Measurements from ENCODE around the gene KIF26B.

KIF26B gene

GRCh38 chr1:245294020-245294419, 139.2 kb downstream of the KIF26B start:
- in situ Hi-C loops (cut with MboI; ENCODE audit: low sequenced_read_pairs, unreplicated experiment) = no loop called here
- TF ChIP-seq CTCF (IDR thresholded peaks at IDR 0.05; ENCODE audit: borderline replicate concordance, control extremely low read depth, extremely low read depth, insufficient read depth, missing control alignments) = no peak

GRCh38 chr1:245298781-245299180, 144.0 kb downstream of the KIF26B start:
- DNase-seq (ENCODE audit: low spot score) = no peak
- no peak for TF ChIP-seq CTCF (IDR thresholded peaks at IDR 0.05; ENCODE audit: borderline replicate concordance, control extremely low read depth, extremely low read depth, insufficient read depth, missing control alignments)

More at GRCh38 chr1:245294020-245294419, 139.2 kb downstream of the KIF26B start:
- no peak for DNase-seq (ENCODE audit: low spot score)

GRCh38 chr1:245301162-245301580, 146.4 kb downstream of the KIF26B start:
- in situ Hi-C loops (cut with MboI; ENCODE audit: low sequenced_read_pairs, unreplicated experiment) = no loop called here
- no peak for TF ChIP-seq CTCF (IDR thresholded peaks at IDR 0.05; ENCODE audit: borderline replicate concordance, control extremely low read depth, extremely low read depth, insufficient read depth, missing control alignments)
- DNase-seq (ENCODE audit: low spot score) = no peak

More at GRCh38 chr1:245298781-245299180, 144.0 kb downstream of the KIF26B start:
- in situ Hi-C loops (cut with MboI; ENCODE audit: low sequenced_read_pairs, unreplicated experiment) = no loop called here

- no peak for TF ChIP-seq CTCF (IDR thresholded peaks at IDR 0.05; ENCODE audit: borderline replicate concordance, control extremely low read depth, extremely low read depth, insufficient read depth, missing control alignments)
- DNase-seq (ENCODE audit: low spot score) = no peak
- in situ Hi-C loops (cut with MboI; ENCODE audit: low sequenced_read_pairs, unreplicated experiment) = no loop called here
Observed at GRCh38 chr1:245301921-245302320, 147.1 kb downstream of the KIF26B start.

- TF ChIP-seq CTCF (IDR thresholded peaks at IDR 0.05; ENCODE audit: borderline replicate concordance, control extremely low read depth, extremely low read depth, insufficient read depth, missing control alignments) = no peak
- in situ Hi-C loops (cut with MboI; ENCODE audit: low sequenced_read_pairs, unreplicated experiment) = no loop called here
- DNase-seq (ENCODE audit: low spot score) = no peak
Observed at GRCh38 chr1:245304698-245305097, 149.9 kb downstream of the KIF26B start.

- DNase-seq (ENCODE audit: low spot score) = no peak
- in situ Hi-C loops (cut with MboI; ENCODE audit: low sequenced_read_pairs, unreplicated experiment) = no loop called here
- no peak for TF ChIP-seq CTCF (IDR thresholded peaks at IDR 0.05; ENCODE audit: borderline replicate concordance, control extremely low read depth, extremely low read depth, insufficient read depth, missing control alignments)
Observed at GRCh38 chr1:245306020-245306419, 151.2 kb downstream of the KIF26B start.

All from GM13976 (cell line).